ENCODE measurements around the gene APC2.
"Not testable (repeated sequence)": the region's sequence is repeated elsewhere in the genome, so short reads cannot be mapped to it uniquely, and the experiment has no call there.

The APC2 gene

GRCh38 chr19:1466018-1466460, 16.1 kb downstream of the APC2 start:
- no peak for DNase-seq (ENCODE audit: low spot score)

DNA sequence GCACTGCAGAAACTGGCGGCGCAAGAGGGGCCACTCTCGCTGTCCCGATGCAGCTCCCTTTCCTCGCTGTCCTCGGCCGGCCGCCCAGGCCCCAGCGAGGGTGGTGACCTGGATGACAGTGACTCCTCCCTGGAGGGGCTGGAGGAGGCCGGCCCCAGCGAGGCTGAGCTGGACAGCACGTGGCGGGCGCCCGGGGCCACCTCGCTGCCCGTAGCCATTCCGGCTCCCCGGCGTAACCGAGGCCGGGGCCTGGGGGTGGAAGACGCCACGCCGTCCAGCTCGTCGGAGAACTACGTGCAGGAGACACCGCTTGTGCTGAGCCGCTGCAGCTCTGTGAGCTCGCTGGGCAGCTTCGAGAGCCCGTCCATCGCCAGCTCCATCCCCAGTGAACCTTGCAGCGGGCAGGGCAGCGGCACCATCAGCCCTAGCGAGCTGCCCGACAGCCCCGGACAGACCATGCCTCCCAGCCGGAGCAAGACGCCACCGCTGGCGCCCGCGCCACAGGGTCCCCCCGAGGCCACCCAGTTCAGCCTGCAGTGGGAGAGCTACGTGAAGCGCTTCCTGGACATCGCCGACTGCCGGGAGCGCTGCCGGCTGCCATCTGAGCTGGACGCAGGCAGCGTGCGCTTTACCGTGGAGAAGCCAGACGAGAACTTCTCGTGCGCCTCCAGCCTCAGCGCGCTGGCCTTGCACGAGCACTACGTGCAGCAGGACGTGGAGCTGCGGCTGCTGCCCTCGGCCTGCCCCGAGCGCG, 16.7 kb downstream of the APC2 start:
- DNase-seq (ENCODE audit: low spot score): no peak

DNA sequence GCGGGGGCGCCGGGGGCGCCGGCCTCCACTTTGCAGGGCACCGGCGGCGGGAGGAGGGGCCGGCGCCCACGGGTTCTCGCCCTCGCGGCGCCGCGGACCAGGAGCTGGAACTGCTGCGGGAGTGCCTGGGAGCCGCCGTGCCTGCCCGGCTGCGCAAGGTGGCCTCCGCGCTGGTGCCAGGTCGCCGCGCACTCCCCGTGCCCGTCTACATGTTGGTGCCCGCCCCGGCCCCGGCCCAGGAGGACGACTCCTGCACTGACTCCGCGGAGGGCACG, 17.2 kb downstream of the APC2 start:
- no peak for DNase-seq (ENCODE audit: low spot score)

DNA sequence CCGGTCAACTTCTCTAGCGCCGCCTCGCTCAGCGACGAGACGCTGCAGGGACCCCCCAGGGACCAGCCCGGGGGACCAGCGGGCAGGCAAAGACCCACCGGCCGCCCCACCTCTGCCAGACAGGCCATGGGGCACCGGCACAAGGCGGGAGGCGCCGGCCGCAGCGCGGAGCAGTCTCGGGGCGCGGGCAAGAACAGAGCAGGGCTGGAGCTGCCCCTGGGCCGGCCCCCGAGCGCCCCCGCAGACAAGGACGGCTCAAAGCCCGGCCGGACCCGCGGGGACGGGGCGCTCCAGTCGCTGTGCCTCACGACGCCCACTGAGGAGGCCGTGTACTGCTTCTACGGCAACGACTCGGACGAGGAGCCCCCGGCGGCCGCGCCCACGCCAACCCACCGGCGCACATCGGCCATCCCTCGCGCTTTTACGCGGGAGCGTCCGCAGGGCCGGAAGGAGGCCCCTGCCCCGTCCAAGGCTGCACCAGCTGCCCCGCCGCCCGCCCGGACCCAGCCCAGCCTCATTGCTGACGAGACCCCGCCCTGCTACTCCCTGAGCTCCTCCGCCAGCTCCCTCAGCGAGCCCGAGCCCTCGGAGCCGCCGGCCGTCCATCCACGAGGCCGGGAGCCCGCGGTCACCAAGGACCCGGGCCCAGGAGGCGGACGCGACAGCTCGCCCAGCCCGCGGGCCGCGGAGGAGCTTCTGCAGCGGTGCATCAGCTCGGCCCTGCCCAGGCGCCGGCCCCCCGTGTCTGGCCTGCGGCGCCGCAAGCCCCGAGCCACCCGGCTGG, 17.8 kb downstream of the APC2 start:
- no peak for DNase-seq (ENCODE audit: low spot score)

- no peak for DNase-seq (ENCODE audit: low spot score)
These were observed 18.4 kb downstream of the APC2 start for GRCh38 chr19:1468274-1468820.

GRCh38 chr19:1468821-1469254, 18.9 kb downstream of the APC2 start:
- DNase-seq (ENCODE audit: low spot score): peak; percentile 94

DNA sequence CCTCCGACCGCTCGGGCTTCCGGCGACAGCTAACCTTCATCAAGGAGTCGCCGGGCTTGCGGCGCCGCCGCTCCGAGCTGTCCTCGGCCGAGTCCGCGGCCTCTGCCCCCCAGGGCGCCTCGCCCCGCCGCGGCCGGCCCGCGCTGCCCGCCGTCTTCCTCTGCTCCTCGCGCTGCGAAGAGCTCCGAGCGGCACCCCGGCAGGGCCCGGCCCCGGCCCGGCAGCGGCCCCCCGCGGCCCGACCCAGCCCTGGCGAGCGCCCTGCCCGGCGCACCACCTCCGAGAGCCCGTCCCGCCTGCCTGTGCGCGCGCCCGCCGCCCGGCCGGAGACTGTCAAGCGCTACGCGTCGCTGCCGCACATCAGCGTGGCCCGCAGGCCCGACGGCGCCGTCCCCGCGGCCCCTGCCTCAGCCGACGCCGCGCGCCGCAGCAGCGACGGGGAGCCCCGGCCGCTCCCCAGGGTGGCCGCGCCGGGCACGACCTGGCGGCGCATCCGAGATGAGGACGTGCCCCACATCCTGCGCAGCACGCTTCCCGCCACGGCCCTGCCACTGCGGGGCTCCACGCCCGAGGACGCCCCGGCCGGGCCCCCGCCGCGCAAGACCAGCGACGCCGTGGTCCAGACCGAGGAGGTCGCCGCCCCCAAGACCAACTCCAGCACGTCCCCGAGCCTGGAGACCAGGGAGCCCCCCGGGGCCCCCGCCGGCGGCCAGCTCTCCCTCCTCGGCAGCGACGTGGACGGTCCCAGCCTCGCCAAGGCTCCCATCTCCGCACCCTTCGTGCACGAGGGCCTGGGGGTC, 19.5 kb downstream of the APC2 start:
- peak; percentile 90 for DNase-seq (ENCODE audit: low spot score)

GRCh38 chr19:1470055-1470304, 20.1 kb downstream of the APC2 start:
- no peak for DNase-seq (ENCODE audit: low spot score)

DNA sequence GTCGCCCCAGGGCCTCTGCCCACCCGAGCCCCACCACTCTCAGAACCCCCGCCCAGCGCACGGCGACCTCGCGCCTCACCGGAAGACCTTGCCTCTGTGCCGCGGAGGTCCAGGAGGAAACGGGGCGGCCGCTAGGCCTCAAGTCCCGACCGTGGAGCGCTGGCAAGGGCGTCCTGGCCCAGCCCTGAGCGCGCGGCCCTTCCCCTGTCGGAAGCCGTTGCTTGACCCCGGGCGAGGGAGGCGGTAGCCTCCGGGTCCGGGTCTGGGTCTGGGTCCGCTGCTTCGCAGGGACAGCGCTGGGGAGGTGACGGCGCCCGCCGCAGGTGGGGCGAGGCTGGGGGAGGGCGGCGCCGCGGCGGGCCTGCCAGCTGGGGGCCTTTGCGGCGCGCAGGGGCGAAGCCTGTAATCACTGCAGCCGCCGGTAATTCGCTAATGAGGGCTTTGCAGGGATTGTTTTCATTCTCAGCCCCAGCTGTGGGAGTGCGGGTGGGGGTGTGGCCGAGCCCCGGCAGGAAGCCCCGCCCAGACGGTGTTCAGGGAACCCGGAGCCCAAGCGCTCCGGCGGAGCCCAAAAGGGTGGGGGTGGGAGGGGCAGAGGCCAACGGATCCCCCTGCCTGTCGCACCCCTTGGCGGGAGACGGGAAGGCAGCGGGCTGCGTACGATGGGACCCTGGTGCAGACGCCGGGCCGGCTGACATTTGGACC, 20.5 kb downstream of the APC2 start:
- DNase-seq (ENCODE audit: low spot score): peak; percentile 95

DNA sequence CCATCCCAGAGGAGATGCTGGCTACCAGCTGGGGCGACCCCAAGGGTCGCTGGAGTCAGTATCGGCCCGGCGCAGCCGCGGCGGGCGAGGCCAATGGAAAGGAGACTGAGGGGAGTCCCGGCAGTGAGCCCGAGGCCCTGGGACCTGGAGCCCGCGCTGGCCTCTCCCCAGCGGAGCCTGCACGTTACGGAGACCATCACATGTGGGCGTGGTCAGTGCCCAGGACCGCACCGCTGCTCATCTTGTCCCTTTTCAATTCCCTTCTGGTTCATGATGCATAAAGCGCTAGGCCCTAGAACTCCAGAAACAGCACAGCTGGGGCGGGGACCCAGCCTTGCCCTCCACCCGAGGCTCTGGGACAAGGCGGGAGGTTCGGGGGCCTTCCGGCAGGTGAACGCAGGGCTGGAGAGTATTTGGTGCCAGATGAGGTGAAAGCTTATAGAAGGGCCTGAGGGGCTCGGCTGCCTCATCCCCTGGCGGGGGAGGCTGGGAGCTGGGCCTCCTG, 21.1 kb downstream of the APC2 start:
- DNase-seq (ENCODE audit: low spot score): peak; percentile 89

- no peak for DNase-seq (ENCODE audit: low spot score)
These were observed 21.7 kb downstream of the APC2 start for GRCh38 chr19:1471515-1472160.

GRCh38 chr19:1472231-1473084, 22.5 kb downstream of the APC2 start:
- DNase-seq (ENCODE audit: low spot score): no peak

DNA sequence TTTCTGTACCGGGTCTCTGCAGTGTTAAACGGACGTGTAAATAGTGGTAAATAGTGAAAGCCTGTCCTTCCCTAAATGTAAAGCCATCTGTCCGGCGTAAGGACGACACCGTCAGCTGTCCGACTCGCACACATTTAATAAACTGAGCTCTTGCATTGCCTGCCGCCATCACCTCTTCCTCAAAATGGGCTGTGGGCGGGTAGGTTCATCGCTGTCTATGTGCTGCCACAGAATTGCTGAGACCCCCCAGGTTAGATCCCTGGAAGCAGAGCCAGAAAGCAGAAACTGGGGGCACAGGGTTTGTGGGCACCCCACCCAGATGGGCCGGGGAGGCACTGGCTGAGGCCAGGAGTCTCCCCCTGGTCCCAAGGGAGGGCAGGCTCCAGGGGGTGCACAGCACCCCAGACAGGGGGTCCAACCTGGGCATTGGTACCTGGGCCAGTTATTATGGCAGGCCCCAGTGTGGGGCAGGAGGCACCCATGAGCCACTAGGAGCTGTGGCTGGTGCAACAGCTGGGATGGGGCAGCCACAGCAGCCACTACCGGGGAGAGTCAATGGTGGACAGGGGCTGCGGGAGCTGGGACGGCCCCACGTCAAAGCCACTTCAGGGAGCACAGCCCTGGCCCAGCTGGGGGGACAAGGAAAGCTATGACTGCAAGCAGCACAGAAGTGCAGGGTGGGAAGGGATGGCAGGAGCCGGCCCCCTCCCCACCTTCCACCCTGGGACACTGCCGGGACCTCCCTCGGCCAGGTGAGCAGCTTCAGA, 23.3 kb downstream of the APC2 start:
- DNase-seq (ENCODE audit: low spot score): no peak

DNA sequence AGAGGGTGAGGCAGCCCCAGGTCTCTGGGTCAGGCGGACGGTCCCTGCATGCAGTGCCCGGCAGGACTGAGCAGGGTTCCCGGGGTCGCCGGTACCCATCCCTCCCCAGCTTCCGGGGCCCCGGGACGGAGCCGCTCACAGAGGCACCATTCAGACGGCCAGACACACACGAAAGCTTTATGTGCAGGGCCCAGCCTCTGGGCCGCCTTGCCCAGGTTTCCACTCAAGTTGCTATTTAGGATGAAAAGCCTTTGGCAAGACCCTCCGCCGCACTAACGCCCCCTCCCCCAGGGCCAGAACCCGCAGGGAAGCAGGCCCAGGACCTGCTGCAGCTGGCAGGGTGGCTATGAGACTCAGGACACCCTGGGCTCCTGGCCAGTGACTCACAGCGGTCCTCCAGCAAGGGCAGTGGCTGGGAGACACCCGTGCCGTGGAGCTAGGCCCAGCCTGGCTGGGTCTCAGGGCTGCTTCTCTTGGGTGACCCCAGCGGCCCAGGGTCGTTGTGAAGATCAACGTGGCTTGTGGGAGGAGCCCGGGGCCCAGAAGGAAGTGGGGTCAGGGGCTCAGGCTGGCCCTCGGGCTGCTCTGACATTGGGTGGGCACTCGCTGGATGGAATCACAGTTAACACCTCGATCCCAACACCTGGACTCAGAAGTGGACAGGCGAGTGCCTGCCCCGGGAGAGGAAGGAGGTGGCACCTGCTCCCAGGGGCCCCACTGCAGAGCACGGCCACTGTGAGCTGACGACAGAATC, 24.3 kb downstream of the APC2 start:
- DNase-seq (ENCODE audit: low spot score): no peak

- DNase-seq (ENCODE audit: low spot score): no peak
These were observed 24.9 kb downstream of the APC2 start for GRCh38 chr19:1474765-1475351.

- DNase-seq (ENCODE audit: low spot score): no peak
These were observed 26.0 kb downstream of the APC2 start for GRCh38 chr19:1475751-1476437.

GRCh38 chr19:1477056-1477455, 27.1 kb downstream of the APC2 start:
- DNase-seq (ENCODE audit: low spot score): not testable (repeated sequence)
